Calu3 (cell line): Measurements from ENCODE around the gene CLEC16A. TPM values are rescaled to one million over a fixed set of nuclear protein-coding genes. Genes with fewer than 3 reads are reported as not detected.

Source experiments
- BruUV-seq: library from RNA; stranded (reverse); fragments of 400-500 nt; replicated peaks from 2 replicates; lab custom pipeline; 2021; lab: Mats Ljungman, UMichigan
- CTCF ChIA-PET: fragments of 300-600 bp; sonication (Branson Sonifier 250); formaldehyde crosslinking; loops from one replicate; lab custom pipeline; 2022; ENCODE audit warnings: antibody characterized with exemption; lab: Charles Lee
- DNase-seq: peaks from one replicate; pipeline ENCODE4 v3.0.0; 2022
- H3K27ac Mint-ChIP-seq: one replicate; pipeline ENCODE4 v1.8.0; 2022; ENCODE audit warnings: mixed read lengths; ENCODE audit not compliant: unreplicated experiment
- H3K27me3 Mint-ChIP-seq: one replicate; pipeline ENCODE4 v1.8.0; 2022; ENCODE audit warnings: mixed read lengths; ENCODE audit not compliant: unreplicated experiment
- H3K36me3 Mint-ChIP-seq: one replicate; pipeline ENCODE4 v1.8.0; 2022; ENCODE audit warnings: mild to moderate bottlenecking, moderate library complexity, mixed read lengths; ENCODE audit not compliant: insufficient read depth, unreplicated experiment
- H3K4me1 Mint-ChIP-seq: one replicate; pipeline ENCODE4 v1.8.0; 2022; ENCODE audit warnings: mild to moderate bottlenecking, low read depth, mixed read lengths; ENCODE audit not compliant: unreplicated experiment
- H3K4me3 Mint-ChIP-seq: one replicate; pipeline ENCODE4 v1.8.0; 2022; ENCODE audit warnings: mild to moderate bottlenecking, low read depth, moderate library complexity, mixed read lengths; ENCODE audit not compliant: unreplicated experiment
- H3K9me3 Mint-ChIP-seq: one replicate; pipeline ENCODE4 v1.8.0; 2022; ENCODE audit warnings: low read depth, mixed read lengths; ENCODE audit not compliant: unreplicated experiment
- CTCF ChIP-seq: fragments of 200-600 bp; IDR thresholded peaks from one replicate; pipeline ENCODE4 v1.8.0; 2022; ENCODE audit warnings: antibody characterized with exemption; ENCODE audit not compliant: unreplicated experiment
- intact Hi-C: fragments of 100-400 bp; cut with micrococcal nuclease; formaldehyde crosslinking; loops from one replicate; pipeline ENCODE4 v1.10.0; 2022; ENCODE audit not compliant: unreplicated experiment
- total RNA-seq: library from RNA; stranded (reverse); gene quantifications from 2 replicates; pipeline ENCODE4 v1.2.3, GENCODE V29; 2022

Gene CLEC16A
- total RNA-seq, 1 experiment from 2014 or later = 33.0 TPM

- TF ChIP-seq CTCF = no peak
- no peaks in the 10 kb centered on the region for H3K4me1 Mint-ChIP-seq
- H3K9me3 Mint-ChIP-seq = no peaks in the 10 kb centered on the region
- intact Hi-C loops = no loop called here
- no peak for DNase-seq
- no TSS peak for BruUV-seq
- CTCF ChIA-PET = no interaction called here
- H3K27me3 Mint-ChIP-seq = no peaks in the 10 kb centered on the region
- no peak overlapping the region for H3K27ac Mint-ChIP-seq
- no peaks in the 10 kb centered on the region for H3K36me3 Mint-ChIP-seq
- no peak overlapping the region for H3K4me3 Mint-ChIP-seq
These were observed 229.8 kb downstream of the CLEC16A start for GRCh38 chr16:11174141-11174540.

- Mint-ChIP-seq H3K9me3 (no peaks in the 10 kb centered on the region), H3K4me3 (no peak overlapping the region), H3K36me3 (peaks cover 6% of the 10 kb centered on the region), H3K27ac (no peak overlapping the region), H3K27me3 (no peaks in the 10 kb centered on the region), H3K4me1 (no peaks in the 10 kb centered on the region)
- no TSS peak for BruUV-seq
- no peak for TF ChIP-seq CTCF
- CTCF ChIA-PET = no interaction called here
- intact Hi-C loops = no loop called here
- DNase-seq = no peak
These were observed 230.9 kb downstream of the CLEC16A start for GRCh38 chr16:11175106-11175786.

- BruUV-seq = no TSS peak
- Mint-ChIP-seq H3K27me3 (no peaks in the 10 kb centered on the region), H3K4me3 (no peak overlapping the region), H3K36me3 (peaks cover 9% of the 10 kb centered on the region), H3K27ac (no peak overlapping the region), H3K4me1 (no peaks in the 10 kb centered on the region), H3K9me3 (no peaks in the 10 kb centered on the region)
- intact Hi-C loops = no loop called here
- no peak for TF ChIP-seq CTCF
- no peak for DNase-seq
- CTCF ChIA-PET = no interaction called here
These were observed 231.5 kb downstream of the CLEC16A start for GRCh38 chr16:11175787-11176341.

GRCh38 chr16:11177578-11178160, 233.3 kb downstream of the CLEC16A start:
- CTCF ChIA-PET = interaction anchor here (0.7 kb wide), 1 partner anchor 1333 kb away, joined by 3 read pairs; no protein-coding TSS in a partner anchor
- no peak for TF ChIP-seq CTCF
- BruUV-seq = no TSS peak

More at GRCh38 chr16:11177578-11178160, 233.3 kb downstream of the CLEC16A start:
- H3K36me3 Mint-ChIP-seq = peaks cover 13% of the 10 kb centered on the region
- H3K27me3 Mint-ChIP-seq = no peaks in the 10 kb centered on the region
- no peak overlapping the region for H3K27ac Mint-ChIP-seq
- no peak for DNase-seq
- no peaks in the 10 kb centered on the region for H3K4me1 Mint-ChIP-seq
- H3K9me3 Mint-ChIP-seq = no peaks in the 10 kb centered on the region
- intact Hi-C loops = no loop called here
- H3K4me3 Mint-ChIP-seq = no peak overlapping the region
